Peyer's patch (tissue), 4 donors: ENCODE results near the gene C2orf68. TPM values are rescaled to one million over a fixed set of nuclear protein-coding genes. Genes with fewer than 3 reads are reported as not detected.

Experiments used
- DNase-seq, 3 donors: peaks; one replicate each; pipeline ENCODE4 v3.0.0-alpha.2; 2017 to 2019
- H3K27ac ChIP-seq, 4 donors: fragments of 200-600 bp; sonication (generic); one replicate each; pipeline ENCODE4 v1.5.1; 2016 to 2019
- H3K27me3 ChIP-seq, 2 donors: fragments of 200-600 bp; sonication (generic); one replicate each; pipeline ENCODE4 v1.5.1; 2019
- H3K36me3 ChIP-seq, 3 donors: fragments of 200-600 bp; sonication (generic); one replicate each; pipeline ENCODE4 v1.5.1; 2016 to 2019
- H3K4me1 ChIP-seq, 4 donors: fragments of 200-600 bp; sonication (generic); one replicate each; pipeline ENCODE4 v1.5.1; 2016 to 2019
- H3K4me3 ChIP-seq, 4 donors: fragments of 200-600 bp; sonication (generic); 1 replicate in 3 of 4; 2 replicates in 1 of 4; pipeline ENCODE4 v1.5.1; 2016 to 2019; ENCODE audit warnings: mild to moderate bottlenecking in 1 of 4
- H3K9me3 ChIP-seq, 4 donors: fragments of 200-600 bp; sonication (generic); one replicate each; pipeline ENCODE4 v1.5.1; 2016 to 2019; ENCODE audit warnings: mild to moderate bottlenecking in 1 of 4
- POLR2A ChIP-seq, 2 donors: fragments of 450-650 bp; IDR thresholded peaks; one replicate each; pipeline ENCODE4 v1.5.1; 2017; ENCODE audit warnings: antibody characterized with exemption in 2 of 2, mild to moderate bottlenecking in 2 of 2, moderate library complexity in 2 of 2
- total RNA-seq, 4 donors: library from RNA; depleted of rRNA; stranded (reverse); fragments of >200 nt; gene quantifications; one replicate each; pipeline ENCODE4 v1.1.0, GENCODE V29; 2016
- TF ChIP-seq, protein P1 (sequence below), 6 experiments: fragments of 450-650 bp in 4 of 6; fragments of 200-600 bp in 2 of 6; sonication (generic) in 1 of 6; IDR thresholded peaks; one replicate each; pipeline ENCODE4 v1.5.1; 2017 to 2019; ENCODE audit warnings: antibody characterized with exemption in 6 of 6, mild to moderate bottlenecking in 3 of 6, moderate library complexity in 1 of 6

The C2orf68 gene
- total RNA-seq, 4 donors from 2014 or later, result 20.5 to 34.0 (median 25.9) TPM

DNA sequence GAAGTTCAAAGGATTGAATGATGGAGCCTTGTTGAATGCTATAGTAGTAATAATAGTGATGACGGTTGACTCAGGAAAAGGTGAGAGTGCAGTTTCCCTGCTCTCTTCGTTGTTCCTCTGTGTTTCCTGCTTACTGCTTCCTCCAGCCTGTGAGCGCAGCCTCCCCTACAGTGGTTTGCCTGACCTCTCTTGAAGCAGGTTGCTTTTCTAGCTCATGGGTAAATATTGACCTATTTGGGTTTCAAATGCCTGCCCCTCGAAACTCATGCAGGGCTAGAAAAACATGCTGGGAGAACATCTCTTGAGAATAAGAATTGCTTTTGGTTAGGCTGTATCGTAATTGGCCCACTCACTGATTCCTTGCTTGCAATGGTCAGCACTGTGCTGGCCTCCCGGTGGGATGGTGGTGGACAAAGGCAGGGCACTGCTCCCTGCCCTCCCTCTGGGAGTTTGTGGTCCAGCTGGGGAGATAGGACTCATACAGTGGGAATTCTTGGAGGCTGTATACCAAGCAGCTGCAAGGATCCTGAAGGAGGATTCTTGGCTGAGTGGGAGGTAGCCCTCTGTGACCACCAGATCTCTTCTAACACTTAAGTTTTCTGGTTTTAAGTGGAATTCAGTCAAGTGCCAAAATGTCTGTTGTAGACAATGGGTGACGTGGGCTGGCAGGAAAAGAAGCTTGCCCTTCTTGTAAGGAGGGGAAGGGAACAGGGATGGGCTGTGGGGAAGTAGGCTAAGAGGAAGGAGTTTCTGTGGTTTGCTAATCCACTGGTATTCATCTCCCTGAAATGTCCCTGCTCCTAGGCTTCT is 21.7 kb downstream of the C2orf68 start:
- TF ChIP-seq, protein P1, sequence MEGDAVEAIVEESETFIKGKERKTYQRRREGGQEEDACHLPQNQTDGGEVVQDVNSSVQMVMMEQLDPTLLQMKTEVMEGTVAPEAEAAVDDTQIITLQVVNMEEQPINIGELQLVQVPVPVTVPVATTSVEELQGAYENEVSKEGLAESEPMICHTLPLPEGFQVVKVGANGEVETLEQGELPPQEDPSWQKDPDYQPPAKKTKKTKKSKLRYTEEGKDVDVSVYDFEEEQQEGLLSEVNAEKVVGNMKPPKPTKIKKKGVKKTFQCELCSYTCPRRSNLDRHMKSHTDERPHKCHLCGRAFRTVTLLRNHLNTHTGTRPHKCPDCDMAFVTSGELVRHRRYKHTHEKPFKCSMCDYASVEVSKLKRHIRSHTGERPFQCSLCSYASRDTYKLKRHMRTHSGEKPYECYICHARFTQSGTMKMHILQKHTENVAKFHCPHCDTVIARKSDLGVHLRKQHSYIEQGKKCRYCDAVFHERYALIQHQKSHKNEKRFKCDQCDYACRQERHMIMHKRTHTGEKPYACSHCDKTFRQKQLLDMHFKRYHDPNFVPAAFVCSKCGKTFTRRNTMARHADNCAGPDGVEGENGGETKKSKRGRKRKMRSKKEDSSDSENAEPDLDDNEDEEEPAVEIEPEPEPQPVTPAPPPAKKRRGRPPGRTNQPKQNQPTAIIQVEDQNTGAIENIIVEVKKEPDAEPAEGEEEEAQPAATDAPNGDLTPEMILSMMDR (IDR thresholded peaks at IDR 0.05), result no peak
- no peak for TF ChIP-seq POLR2A (IDR thresholded peaks at IDR 0.05)
- Histone ChIP-seq H3K4me3 (no peak overlapping the region), H3K9me3 (no peaks in the 10 kb centered on the region), H3K27me3 (no peaks in the 10 kb centered on the region), H3K27ac (peak overlapping the region; percentile 26 to 57 (median 40)), H3K36me3 (no peaks in the 10 kb centered on the region), H3K4me1 (peaks cover 3 to 54% (median 12%) of the 10 kb centered on the region in 4 donors)
- no peak for DNase-seq

DNA sequence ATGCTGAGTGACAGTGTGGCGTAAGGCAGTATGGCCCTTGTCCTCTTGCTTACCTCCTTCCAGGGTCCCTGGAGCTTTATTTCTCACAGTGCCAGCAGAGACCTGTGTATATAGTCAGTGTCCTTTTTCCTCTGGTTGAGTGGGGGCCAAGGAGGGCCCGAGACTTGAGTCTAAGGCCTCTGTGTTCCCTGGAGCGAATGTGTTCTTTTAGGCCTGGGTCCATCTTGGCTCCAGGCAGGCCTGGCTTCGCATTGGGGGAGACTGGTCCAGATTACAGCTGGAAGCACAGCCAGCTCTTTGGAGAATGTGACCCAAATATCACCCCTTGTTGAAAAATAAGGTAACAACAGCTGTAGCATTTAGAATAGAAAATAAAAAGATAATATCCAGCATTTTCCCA is 22.7 kb downstream of the C2orf68 start:
- no peak for DNase-seq
- Histone ChIP-seq H3K4me1 (peaks cover 3 to 57% (median 10%) of the 10 kb centered on the region in 4 donors), H3K27ac (peak overlapping the region in 2 of 4 donors; percentile 11 to 26)

DNA sequence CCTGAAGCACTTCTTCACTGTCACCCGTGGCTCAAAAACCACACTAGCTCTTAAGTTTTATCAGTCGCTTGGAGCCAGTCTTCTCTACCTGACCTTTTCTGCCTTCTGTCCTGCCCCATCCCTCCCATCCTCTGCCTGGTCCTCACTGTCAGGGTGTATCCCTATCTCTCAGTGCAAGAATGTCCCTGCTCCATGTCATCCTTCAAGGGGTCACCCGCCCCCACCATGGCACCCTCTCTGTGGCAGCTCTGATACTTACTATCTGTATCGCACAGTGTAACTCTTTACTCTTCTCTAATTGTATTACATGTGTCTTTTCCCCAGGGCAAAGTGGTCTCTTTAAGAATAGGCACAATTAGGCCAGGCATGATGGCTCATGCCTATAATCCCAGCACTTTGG is 23.2 kb downstream of the C2orf68 start:
- no peak for DNase-seq
- no peak overlapping the region for H3K4me3 ChIP-seq
- TF ChIP-seq, protein P1 (IDR thresholded peaks at IDR 0.05), result no peak
- TF ChIP-seq POLR2A (IDR thresholded peaks at IDR 0.05), result no peak
- H3K9me3 ChIP-seq, result no peaks in the 10 kb centered on the region
- peaks cover 6 to 59% (median 11%) of the 10 kb centered on the region in 4 donors for H3K4me1 ChIP-seq
- no peaks in the 10 kb centered on the region for H3K27me3 ChIP-seq
- no peaks in the 10 kb centered on the region for H3K36me3 ChIP-seq
- peak overlapping the region in 1 of 4 donors; percentile 22 for H3K27ac ChIP-seq

More for the DNA sequence above, 22.7 kb downstream of the C2orf68 start:
- Histone ChIP-seq H3K36me3 (no peaks in the 10 kb centered on the region), H3K4me3 (no peak overlapping the region), H3K27me3 (no peaks in the 10 kb centered on the region), H3K9me3 (no peaks in the 10 kb centered on the region)
- TF ChIP-seq, protein P1 (IDR thresholded peaks at IDR 0.05), result no peak
- no peak for TF ChIP-seq POLR2A (IDR thresholded peaks at IDR 0.05)

DNA sequence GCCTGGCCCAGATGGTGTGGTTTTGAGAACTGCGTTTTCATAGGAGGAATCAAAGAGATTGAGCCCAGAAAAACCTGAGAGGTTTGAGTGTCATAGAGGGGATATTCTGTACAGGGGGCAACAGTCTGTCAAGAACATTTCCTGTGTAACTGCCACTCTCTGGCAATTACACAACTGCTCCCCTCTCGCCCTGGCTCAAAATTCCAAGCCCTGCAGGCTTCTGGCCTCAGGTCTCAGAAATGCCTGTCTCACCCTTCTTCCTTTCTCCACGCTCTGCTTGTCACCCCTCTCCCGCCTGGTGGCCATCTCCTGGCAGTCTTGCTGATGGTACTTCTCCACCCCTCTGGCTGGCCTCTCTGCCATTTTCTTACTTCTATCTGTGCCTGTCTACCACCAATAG is 23.6 kb downstream of the C2orf68 start:
- Histone ChIP-seq H3K27me3 (no peaks in the 10 kb centered on the region), H3K4me1 (peaks cover 6 to 63% (median 14%) of the 10 kb centered on the region in 4 donors), H3K9me3 (no peaks in the 10 kb centered on the region), H3K27ac (peak overlapping the region in 1 of 4 donors; percentile 22), H3K4me3 (no peak overlapping the region), H3K36me3 (no peaks in the 10 kb centered on the region)
- no peak for DNase-seq
- TF ChIP-seq, protein P1 (IDR thresholded peaks at IDR 0.05), result no peak
- TF ChIP-seq POLR2A (IDR thresholded peaks at IDR 0.05), result no peak

DNA sequence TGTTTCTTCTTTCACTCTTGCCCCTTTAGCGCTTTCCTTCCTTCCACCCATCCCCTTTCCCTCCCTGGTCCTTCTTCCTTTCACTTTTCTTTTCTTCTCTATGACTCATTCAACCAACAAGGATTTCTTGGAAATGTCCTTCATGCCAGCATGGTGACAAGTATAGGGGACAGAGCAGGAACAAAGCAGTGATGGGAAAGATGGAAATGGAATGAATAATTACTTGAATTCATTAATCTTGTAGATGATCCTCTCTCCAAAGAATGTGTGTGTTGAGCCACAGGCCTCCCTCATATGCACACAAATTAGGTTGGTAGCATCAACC is 26.1 kb downstream of the C2orf68 start:
- TF ChIP-seq, protein P1 (IDR thresholded peaks at IDR 0.05), result no peak
- TF ChIP-seq POLR2A (IDR thresholded peaks at IDR 0.05), result no peak
- Histone ChIP-seq H3K27ac (peak overlapping the region; percentile 68 to 99 (median 90)), H3K36me3 (peaks cover 0 to 10% (median 0%) of the 10 kb centered on the region in 3 donors), H3K27me3 (no peaks in the 10 kb centered on the region), H3K4me1 (peaks cover 6 to 61% (median 14%) of the 10 kb centered on the region in 4 donors), H3K4me3 (peak overlapping the region in 1 of 4 donors; percentile 76), H3K9me3 (no peaks in the 10 kb centered on the region)
- no peak for DNase-seq
